Activated CD4-positive, alpha-beta T cell treated with anti-CD3 and anti-CD28 coated beads, Interleukin-2, amount 50 U/mL, for 48 hours (primary cell): ENCODE data around the gene HNF4A.
"Not testable (repeated sequence)": the region's sequence is repeated elsewhere in the genome, so short reads cannot be mapped to it uniquely, and the experiment has no call there.

Source experiments
- DNase-seq, 2 experiments: peaks; one replicate each; pipeline ENCODE4 v3.0.0-alpha.2; 2020

HNF4A gene

DNA sequence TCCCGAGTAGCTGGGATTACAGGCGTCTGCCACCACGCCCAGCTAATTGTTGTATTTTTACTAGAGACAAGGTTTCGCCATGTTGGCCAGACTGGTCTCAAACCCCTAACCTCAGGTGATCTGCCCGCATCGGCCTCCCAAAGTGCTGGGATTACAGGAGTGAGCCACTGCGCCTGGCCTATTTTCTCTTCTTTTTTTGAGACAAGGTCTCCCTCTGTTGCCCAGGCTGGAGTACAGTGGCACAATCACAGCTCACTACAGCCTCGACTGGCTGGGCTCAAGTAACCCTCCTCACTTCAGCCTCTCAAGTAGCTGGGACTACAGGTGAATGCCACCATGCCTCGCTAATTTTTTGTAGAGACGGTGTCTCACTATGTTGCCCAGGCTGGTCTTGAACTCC, 9.6 kb upstream of the HNF4A start:
- DNase-seq, result not testable (repeated sequence)

DNA sequence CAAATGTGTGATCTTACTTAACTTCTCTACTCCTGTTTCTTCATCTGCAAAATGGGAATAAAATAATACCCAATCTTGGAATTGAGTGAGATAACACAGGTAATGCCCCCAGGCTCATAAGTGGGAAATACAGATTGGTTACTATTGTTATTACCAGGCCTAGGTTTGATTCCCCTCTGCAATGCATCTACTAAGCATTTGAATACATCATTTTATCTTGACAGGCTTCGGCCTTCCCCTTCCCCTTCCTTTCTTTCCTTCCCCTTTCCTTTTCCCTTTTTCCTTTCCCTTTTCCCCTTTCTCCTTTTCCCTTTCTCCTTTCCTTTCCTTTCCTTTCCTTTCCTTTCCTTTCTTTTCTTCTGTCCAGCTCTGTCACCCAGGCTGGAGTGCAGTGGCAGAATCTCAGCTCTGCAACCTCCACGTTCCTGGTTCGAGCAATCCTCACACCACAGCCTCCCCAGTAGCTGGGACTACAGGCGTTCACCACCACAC, 7.3 kb upstream of the HNF4A start:
- no peak for DNase-seq

DNA sequence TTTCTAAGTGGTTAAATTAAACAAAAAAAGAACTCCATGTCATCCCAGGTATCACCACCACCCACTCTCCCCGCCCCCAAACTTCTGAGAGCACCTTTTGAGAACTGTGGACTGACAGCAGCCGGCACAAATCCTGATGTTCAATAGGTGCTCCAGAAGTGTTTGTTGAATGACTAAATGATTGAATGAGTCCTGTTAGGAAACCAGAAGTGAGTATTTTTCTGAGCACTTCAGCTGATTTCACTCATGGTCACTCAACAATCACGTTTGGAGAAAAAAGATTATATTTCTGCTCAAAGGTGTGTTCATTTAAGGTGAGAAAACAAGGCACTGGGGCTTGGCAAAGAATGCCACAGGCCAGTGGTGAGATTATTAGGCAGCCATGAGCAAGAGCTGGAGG, 6.2 kb upstream of the HNF4A start:
- DNase-seq, result no peak

DNA sequence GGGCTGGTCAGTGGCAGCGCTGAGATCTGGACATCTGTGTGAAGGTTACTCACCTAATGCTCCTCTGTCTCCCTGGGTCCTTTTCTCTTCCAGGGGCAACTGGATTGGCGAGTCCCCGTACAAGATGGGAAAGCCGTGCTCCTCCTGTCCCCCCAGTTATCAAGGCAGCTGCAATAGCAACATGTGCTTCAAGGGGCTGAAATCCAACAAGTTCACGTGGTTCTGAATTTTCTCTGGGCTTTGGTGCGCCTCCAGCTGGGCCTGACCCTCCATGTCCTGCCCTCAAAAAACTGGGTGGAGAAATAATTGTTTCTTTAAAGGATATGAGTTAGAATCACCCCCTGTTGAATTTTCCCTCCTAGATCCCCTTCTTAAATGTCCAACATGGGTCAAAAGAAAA, 4.9 kb upstream of the HNF4A start:
- DNase-seq, result no peak

DNA sequence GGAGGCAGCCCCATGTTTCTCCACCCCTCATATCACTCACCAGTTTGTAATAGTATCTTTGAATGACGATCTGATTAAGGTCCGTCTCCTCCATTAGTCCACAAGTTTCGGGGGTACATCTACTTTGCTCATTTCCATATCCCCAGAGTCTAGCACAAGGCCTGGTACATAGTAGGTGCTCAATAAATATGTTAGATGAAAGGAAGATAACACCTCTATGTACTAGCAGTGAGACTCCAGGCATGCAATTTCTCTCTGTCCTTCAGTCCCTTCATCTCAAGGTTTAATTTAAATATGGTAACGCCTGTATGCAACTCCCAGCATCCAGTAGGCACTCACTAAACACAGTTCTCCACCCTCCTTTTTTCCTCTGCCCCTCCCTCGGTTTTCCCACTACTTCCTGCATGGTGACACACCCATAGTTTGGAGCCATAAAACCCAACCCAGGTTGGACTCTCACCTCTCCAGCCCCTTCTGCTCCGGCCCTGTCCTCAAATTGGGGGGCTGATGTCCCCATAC, 461 bp upstream of the HNF4A start:
- DNase-seq, result no peak

DNA sequence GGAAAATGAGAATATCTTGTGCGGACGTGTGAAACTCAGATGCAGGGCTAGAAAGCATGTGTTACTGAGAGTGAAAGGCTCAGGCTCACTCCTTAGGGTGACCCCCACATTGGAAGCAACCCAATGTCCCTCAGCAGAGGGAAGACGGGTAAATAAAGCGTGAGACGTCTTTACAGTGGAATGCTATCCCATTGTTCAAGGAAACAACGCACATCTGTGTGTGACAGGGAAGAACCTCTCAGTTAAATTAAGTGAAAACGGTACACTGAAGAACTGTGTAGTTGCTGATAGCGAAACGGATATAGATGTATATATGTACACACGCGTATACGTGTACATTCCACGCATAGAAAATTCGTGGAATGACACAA, 839 bp downstream of the HNF4A start:
- DNase-seq, result no peak

DNA sequence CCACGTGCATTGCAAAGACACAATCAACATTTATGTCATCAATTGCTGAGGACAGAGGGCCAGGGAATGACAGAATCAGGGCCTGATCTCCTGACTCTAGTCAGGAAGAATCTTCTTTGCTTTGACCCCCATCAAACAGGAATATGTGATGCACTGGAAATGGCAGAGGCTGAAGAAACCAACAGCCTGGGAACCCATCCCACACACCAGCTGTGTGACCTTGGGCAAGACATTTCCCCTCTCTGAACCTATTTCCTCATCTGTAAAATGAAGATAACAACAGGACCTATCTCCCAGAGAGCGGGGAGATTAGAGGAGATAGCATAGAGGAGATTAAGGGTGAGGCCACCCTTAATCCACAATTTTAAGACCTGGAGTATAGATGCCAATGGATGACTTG, 1.5 kb downstream of the HNF4A start:
- no peak for DNase-seq

DNA sequence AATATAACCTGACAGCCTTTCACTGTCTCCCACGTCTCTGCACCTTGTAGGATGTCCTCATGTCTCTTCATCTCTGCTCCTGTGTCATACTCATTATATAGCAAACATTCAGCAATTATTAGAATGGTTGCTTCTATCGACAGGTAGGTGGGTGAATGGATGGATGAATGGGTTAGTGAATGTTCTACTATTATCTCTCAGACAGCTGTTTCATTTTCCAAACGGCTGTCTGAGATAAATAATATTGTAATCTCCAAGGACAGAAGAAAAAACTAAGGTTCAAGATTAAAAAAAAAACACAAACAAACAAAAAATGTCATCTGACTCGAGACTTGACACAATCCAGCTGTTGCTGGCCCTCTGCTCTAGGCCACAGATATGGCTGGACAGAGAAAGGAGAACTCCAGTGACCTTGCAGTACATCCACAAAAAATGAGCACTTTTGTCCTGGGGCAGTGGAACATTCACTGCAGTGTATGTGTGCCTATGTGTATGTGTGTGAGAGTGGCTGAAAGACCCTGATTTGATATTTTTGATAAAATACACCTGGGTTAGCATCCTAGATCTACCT, 2.1 kb downstream of the HNF4A start:
- no peak for DNase-seq

DNA sequence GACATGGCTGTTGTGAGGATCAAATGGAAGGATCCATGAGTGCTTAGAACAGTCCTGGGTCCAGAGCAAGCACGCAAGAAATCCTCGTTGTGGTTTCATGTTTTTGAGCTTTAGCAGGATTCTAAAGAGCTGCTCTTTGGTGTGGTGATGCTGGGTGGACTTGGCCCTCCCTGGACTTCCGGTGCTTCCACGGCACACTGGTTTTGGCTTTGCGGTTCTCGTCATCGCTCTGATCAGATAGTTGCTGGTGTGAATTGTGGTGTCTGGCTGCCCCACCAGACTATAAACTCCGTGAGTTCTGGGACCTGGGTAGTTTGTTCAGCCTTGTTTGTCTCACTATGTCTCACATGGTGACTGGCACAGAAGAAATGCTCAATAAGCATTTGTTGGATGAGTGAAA, 3.3 kb downstream of the HNF4A start:
- DNase-seq, result no peak

DNA sequence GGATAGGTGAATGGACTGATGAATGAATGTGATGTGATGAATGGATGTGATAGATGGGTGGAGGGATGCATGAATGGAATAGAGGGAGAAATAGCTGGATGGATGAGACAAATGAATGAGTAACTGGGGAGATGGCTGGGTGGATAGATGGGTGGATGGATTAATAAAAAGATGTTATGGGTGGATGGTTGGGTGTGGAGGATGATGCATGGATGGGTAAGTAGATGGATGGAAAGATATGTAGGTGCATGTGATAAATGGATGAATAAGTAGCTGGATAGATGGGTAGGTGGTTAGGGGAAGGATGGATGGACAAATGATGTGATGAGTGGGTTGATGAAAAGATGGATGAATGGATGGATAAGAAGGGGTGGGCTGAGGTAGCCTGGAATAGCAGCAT, 4.7 kb downstream of the HNF4A start:
- no peak for DNase-seq

DNA sequence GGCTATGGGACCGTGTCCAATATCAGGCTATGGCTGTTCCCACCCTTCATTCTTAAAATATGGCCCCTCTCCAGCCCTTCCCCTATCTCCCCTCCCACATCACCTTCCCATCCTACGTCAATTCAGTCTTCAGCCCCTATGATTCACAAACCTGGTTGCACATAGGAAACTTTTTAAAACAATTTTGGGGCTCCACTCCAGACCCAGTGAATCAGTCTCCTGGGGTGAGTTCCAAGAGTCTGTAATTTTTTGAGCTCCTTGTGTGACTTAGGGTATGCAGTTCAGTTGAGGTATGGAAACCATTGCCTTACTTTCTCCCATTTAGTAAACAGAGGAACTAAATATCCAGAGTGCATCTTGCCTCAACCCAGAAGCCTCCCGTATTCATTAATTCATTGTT, 5.5 kb downstream of the HNF4A start:
- no peak for DNase-seq

DNA sequence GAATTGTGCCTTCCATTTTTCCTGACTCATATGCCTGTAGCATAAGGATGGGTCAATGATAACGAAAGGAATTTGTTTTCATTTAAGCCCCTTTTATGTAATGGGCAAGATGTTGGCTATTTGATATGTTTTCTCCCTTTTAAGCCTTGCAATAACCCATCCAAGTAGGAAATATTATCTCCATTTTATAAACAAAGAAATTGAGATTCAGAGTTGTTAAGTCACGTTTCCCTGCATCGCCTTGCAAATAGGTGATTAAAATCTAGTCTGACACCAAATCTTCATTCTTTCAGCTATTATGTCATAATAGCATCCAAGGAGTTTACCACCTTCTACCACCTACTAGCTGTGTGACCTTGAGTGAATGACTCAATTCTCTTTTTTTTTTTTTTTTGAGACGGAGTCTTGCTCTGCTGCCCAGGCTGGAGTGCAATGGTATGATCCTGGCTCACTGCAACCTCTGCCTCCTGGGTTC, 7.0 kb downstream of the HNF4A start:
- no peak for DNase-seq

DNA sequence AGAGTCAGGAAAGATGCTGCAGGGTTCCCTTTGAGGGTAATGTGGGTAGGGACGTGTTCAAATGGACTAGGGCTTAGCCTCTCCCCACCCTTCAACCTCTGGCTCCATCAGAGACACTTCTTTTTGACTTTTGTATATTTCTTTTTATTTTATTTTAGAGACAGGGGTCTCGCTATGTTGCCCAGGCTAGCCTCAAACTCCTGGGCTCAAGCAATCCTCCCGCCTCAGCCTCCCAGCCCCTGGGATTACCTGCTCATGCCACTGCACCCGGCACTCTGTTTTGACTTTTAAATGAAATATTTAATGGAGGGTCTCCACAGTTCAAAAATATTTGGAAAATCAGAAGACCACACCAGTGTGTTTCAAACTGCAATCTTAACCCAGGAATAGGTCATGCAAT, 8.6 kb downstream of the HNF4A start:
- no peak for DNase-seq

DNA sequence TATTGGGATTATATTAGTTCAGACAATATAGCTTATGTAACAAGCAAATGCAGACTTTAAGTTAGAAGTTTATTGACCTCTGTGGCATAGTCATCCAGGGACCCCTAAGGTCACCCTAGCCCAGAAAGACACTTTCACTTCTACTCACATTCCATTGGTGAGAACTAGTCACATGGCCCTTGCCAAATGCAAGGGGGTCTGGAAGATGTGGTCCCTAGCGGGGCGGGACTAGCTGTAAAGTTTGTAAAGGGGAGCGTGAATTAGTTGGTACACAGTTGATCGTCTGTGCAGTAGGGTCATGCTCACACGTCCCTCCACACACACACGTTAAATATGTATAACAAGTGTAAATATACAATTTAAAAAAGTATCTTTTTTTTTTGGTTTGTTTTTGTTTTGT, 9.3 kb downstream of the HNF4A start:
- DNase-seq, result no peak

DNA sequence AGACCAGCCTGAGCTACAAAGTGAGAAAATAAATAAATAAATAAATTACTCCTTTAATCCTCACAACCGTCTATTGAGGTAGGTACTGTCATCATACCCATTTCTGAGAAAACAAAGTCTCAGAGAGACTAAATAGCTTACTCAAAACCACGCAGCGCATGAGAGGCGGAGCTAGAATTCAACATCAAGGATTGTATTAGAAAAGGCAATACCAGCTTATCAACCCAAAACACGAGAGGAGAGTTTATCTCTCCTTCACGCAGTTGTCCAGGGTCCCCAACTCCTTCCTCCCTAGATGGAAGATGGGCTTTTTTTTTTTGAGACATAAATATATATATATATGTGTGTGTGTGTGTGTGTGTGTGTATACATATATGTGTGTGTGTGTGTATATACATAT, 12.2 kb downstream of the HNF4A start:
- DNase-seq, result no peak

DNA sequence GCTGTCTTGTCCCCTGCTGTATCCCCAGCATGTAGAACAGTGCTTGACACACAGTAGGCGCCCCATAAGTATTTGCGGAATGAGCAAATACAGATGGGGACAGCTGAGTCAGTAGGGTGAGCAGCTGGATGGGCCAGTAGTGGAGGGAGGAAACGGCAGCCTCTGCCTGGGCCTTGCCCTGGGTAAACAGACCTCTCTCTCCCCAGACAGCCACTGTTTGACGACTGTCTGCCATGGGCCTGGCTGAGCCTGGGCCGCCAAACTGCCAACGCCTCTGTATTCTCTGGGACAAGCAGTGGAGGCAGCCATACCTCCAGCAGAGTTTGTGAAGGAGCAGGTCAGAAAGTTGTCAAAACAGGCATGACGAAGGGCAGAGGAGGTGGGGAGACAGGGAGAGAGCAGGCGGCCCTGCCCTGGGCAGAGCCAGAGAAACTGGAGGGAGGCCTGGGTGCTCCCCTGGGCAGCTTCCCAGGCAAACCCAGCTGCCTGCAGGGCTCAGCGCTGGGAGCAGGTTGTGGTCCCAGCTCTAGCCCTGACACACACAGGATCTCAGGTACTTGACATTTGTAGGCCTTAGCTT, 15.2 kb downstream of the HNF4A start:
- DNase-seq, result no peak

DNA sequence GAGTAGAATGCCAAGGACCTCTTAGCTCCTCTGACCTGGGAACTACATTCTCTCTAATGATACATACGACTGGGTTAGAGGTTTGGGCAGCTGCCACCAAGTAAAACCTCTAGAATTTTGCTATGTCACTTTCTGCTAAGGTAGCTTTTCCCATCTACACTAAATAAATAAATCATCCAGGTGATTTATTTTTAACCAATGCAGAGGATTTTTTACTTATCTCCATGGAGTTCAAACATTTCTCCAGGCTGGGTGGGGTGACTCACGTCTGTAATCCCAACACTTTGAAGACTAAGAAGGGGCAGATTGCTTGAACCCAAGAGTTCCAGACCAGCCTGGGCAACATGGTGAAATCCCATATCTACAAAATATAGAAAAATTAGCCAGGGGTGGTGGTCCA, 27.1 kb downstream of the HNF4A start:
- no peak for DNase-seq

DNA sequence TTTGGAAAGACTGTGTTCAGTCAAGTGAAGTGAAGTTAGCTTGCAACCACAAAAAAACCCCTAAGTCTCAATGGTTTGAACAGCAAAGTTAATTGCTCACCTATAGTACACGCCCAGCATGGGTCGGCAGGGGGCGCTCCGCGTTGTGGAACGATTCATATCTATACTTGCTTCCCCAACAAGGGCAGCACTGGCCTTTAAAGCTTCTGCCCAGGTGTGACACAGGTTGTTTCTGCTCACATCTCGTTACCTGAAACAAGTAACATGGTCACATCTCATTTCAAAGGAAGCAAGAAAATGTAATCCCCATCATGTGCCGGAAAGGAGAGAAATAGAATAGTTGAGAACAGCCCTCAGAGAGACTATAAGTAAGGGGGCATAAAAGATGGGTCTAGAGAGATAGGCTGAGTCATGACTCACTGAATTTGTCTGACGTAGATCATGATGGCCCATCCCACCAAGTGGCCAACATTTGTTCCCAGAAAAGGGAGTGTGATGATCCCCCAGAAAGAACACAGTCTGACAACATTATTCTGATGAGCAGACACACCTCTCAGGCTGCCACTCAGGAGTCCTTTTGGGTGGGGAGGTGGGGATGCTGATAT, 29.0 kb downstream of the HNF4A start:
- DNase-seq, result peak; percentile 90 to 91

DNA sequence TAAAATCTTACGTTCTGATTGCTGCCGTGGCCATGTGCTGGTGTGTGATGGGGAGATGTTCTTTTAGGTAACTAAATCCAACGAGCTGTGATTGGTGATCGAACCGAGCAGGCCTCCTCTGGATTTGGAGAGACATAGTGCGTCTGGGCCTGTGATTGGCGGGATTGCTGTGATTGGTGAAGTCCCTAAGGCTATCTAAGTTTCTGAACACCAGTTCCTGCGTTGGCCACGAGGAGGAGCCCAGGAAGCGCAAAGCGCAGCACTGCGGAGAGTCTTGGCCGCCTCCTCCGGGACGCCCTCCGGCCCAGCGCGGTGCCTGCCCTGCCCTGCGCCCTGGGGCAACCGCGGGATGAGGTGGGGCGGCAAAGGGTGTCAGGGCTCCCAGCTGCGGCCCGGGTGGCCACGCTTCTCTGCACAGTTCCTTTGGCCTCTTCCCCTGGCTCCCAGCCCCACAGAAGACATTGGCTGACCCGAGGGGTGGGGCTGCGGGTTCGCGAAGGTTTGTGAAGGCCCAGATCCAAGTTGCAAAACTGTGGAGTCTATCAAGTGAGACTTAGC, 33.0 kb downstream of the HNF4A start:
- peak; percentile 78 to 84 for DNase-seq

DNA sequence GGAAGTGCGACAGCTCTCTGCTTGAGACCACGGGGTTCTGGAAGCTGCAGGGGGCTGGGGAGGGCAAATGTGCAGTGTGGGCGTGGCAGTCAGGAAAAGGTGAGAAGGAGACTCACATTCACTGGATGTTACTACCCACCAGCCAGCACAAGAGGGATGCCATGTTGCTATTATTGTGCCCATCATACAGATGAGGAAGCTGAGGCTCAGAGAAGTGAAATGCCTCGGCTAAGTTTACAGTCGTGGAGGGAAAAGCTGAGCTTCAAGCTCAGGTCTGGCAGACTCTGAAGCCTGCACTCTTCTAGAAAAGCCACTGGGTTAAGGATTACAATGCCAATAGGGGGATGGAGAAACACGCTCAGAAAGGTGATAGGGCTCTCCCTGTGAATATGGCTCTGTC, 34.4 kb downstream of the HNF4A start:
- no peak for DNase-seq

DNA sequence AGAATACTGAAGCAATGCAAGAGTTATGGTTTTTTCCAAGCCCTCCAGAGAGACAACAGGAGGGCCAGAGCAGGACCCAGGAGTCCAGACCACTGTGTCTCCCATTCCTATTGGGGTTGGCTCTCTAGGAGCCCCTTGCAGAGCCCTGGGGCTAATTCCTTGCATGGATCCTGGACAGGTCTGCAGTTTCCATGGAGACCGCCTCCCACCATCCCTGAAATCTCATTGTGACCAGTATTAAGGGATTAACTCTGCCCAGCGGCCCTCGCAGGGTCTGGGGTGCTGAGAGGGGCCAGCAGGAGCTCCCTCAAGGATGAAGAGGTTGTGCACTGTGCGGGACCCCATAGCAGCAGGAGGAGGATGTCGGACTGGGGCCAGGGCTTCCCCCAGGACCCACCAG, 34.8 kb downstream of the HNF4A start:
- no peak for DNase-seq

DNA sequence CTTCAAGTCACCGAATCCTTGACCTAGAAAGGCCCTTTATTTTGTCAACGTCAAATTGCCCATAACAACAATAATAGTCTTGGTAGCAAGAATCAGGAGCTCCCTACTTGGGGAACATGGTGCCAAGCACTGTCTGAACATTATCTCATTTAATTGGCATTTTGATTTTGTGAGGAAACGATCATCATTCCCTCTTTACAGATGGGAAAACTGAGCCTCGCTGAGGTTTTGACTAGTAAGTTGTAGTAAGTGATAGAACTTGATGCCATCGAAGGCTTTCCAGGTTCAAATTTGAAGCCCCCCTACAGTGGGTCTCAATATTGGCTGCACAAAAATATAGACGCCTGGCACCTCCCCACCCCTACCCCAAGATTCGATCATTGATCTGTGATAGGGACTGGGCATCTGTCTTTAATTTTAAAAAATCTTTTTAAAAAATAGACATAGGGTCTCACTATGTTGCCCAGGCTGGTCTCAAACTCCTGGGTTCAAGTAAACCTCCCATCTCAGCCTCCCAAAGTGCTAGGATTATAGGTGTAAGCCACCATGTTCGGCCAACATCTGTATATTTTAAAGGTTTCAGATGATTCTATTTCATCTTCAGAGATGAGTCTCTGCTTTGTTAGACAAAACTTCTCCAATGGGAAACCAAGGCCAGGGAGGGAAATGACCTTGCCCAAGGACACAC, 36.7 kb downstream of the HNF4A start:
- no peak for DNase-seq

DNA sequence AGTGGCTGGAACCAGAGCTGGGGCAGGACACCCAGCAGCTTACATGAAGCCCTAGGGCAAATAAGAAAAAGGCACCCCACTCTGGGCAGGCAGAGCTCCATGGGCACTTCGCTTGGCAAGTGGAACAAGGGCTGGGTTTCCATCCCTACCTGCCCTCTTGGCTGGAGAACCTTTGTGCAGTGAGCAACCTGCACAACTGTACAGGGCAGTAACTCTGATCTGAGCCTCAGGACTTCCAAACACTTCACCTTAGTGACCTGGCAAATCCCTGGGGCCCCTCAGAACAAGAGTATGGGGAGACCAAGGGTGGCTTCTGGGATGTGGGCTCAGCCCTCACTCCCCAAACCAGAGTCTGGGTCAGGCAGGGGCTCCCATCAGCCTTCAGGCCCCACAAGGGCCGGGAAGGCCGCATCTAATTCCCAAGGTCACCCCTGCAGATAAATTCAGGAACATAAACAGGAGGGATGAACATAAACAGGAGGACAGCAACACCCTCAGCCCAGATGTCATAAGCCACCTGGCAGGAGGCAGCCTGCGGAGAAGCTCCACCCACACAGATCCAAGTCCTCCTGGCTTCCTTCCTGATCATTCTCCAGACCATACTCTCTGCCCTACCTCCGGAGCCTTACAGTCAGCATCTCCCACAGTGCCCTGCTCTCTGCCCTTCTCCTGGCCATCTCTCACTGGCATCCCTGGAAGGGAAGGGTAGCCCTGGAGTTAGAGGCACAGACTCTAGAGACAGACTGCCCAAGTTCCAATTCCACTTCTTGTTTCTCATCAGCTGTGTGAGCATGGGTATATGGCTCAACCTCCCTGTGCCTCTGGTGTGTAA, 37.5 kb downstream of the HNF4A start:
- no peak for DNase-seq
